Epithelial cell of proximal tubule (primary cell): ENCODE results near the gene HSPB2. TPM values are rescaled to one million over a fixed set of nuclear protein-coding genes. Genes with fewer than 3 reads are reported as not detected.

Experiments used
- DNase-seq: peaks from one replicate; pipeline ENCODE4 v3.0.0-alpha.2; 2011; ENCODE audit warnings: low read depth
- H3K4me3 ChIP-seq: 2 replicates; pipeline ENCODE4 v1.5.1; 2011; ENCODE audit warnings: low read depth, mild to moderate bottlenecking, low read length
- total RNA-seq: library from RNA; depleted of rRNA; stranded (reverse); fragments of >200 nt; gene quantifications from 2 replicates; pipeline ENCODE4 v1.2.3, GENCODE V29; 2015
- TF ChIP-seq, protein P1 (sequence below): conservative IDR thresholded peaks from 2 replicates; pipeline ENCODE4 v1.5.1; 2012; ENCODE audit warnings: low read depth, mild to moderate bottlenecking, low read length

The HSPB2 gene
- total RNA-seq, 1 donor from 2014 or later, result not detected

- H3K4me3 ChIP-seq, result no peak overlapping the region
- TF ChIP-seq, protein P1, sequence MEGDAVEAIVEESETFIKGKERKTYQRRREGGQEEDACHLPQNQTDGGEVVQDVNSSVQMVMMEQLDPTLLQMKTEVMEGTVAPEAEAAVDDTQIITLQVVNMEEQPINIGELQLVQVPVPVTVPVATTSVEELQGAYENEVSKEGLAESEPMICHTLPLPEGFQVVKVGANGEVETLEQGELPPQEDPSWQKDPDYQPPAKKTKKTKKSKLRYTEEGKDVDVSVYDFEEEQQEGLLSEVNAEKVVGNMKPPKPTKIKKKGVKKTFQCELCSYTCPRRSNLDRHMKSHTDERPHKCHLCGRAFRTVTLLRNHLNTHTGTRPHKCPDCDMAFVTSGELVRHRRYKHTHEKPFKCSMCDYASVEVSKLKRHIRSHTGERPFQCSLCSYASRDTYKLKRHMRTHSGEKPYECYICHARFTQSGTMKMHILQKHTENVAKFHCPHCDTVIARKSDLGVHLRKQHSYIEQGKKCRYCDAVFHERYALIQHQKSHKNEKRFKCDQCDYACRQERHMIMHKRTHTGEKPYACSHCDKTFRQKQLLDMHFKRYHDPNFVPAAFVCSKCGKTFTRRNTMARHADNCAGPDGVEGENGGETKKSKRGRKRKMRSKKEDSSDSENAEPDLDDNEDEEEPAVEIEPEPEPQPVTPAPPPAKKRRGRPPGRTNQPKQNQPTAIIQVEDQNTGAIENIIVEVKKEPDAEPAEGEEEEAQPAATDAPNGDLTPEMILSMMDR, result no peak
- no peak for DNase-seq
These were observed 32.7 kb downstream of the HSPB2 start for GRCh38 chr11:111945198-111945597.

DNA sequence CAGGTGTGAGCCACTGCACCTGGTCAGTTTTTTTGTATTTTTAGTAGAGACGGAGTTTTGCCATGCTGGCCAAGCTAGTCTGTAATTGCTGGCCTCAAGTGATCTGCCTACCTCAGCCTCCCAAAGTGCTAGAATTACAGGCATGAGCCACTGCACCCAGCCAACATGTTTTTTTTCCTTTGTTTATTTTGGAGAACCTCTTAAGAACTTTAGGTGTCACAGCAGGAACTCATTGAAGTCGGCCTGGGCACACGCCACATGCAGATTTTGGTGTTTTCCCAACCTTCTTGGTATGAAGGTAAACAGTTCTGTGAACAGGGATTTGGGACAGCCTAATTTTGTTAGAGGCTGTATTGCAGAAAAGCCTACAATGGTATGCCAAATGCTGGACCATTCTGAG lies 34.0 kb downstream of the HSPB2 start:
- no peak overlapping the region for H3K4me3 ChIP-seq
- no peak for DNase-seq
- TF ChIP-seq, protein P1, result no peak

GRCh38 chr11:111947143-111947542 lies 34.6 kb downstream of the HSPB2 start:
- DNase-seq, result no peak
- no peak overlapping the region for H3K4me3 ChIP-seq
- TF ChIP-seq, protein P1, result no peak

- H3K4me3 ChIP-seq, result no peak overlapping the region
- TF ChIP-seq, protein P1, result no peak
- no peak for DNase-seq
These were observed 37.2 kb downstream of the HSPB2 start for GRCh38 chr11:111949519-111950426.

DNA sequence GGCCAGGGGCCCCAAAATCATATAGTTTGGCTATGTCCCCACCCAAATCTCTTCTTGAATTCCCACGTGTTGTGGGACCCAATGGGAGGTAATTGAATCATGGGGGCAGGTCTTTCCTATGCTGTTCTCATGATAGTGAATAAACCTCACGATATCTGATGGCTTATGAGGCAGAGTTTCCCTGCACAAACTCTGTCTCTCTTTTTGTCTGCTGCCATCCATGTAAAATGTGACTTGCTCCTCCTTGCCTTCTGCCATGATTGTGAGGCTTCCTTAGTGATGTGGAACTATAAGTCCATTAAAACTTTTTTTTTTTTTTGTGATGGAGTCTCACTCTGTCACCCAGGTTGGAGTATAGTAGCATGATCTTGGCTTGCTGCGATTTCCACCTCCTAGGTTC lies 39.0 kb downstream of the HSPB2 start:
- H3K4me3 ChIP-seq, result no peak overlapping the region
- DNase-seq, result no peak
- TF ChIP-seq, protein P1, result no peak

DNA sequence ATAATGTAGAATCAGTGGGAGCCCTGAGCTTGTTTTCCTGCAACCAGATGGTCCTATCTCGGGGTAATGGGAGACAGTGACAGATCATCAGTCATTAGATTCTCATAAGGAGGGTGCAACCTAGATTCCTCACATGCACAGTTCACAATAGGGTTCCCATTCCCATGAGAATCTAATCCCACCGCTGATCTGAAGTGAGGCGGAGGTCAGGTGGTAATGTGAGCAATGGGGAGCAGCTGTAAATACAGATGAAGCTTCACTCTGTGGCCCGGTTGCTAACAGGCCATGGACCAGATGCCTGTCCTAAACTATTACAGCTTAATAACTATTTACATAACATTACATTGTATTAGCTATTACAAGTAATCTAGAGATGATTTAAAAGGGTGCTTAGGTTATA lies 41.6 kb downstream of the HSPB2 start:
- no peak for DNase-seq
- no peak overlapping the region for H3K4me3 ChIP-seq
- TF ChIP-seq, protein P1, result no peak
